BE2C (cell line): Measurements from ENCODE around the gene DNAJB12.
A peak's percentile ranks its signal among the peaks of the same experiment; 100 is the strongest.

Experiments
- DNase-seq: peaks from one replicate; pipeline ENCODE4 v3.0.0-alpha.2; 2020
- H3K27me3 ChIP-seq: fragments of 250-450 bp; sonication (Bioruptor Pico); 2 replicates; pipeline ENCODE4 v1.5.1; 2020; ENCODE audit warnings: mild to moderate bottlenecking
- H3K36me3 ChIP-seq: fragments of 250-450 bp; sonication (Bioruptor Pico); 2 replicates; pipeline ENCODE4 v1.5.1; 2020; ENCODE audit warnings: mild to moderate bottlenecking
- H3K4me1 ChIP-seq: fragments of 250-450 bp; sonication (Bioruptor Pico); 2 replicates; pipeline ENCODE4 v1.5.1; 2020
- H3K4me3 ChIP-seq: 2 replicates; pipeline ENCODE4 v1.5.1; 2011; ENCODE audit warnings: low read depth, low read length
- H3K9me3 ChIP-seq: fragments of 250-450 bp; sonication (Bioruptor Pico); 2 replicates; pipeline ENCODE4 v1.5.1; 2020
- TF ChIP-seq, protein P1 (sequence below): IDR thresholded peaks from 2 replicates; pipeline ENCODE4 v1.5.1; 2012; ENCODE audit warnings: mild to moderate bottlenecking, low read depth, low read length

Gene DNAJB12

GRCh38 chr10:72334825-72335393 is 19.8 kb downstream of the DNAJB12 start:
- Histone ChIP-seq H3K36me3 (peaks cover 19% of the 10 kb centered on the region), H3K9me3 (no peaks in the 10 kb centered on the region), H3K4me1 (peaks cover 57% of the 10 kb centered on the region), H3K4me3 (peak overlapping the region; percentile 28), H3K27me3 (no peaks in the 10 kb centered on the region)
- peak; percentile 58 for DNase-seq
- TF ChIP-seq, protein P1, sequence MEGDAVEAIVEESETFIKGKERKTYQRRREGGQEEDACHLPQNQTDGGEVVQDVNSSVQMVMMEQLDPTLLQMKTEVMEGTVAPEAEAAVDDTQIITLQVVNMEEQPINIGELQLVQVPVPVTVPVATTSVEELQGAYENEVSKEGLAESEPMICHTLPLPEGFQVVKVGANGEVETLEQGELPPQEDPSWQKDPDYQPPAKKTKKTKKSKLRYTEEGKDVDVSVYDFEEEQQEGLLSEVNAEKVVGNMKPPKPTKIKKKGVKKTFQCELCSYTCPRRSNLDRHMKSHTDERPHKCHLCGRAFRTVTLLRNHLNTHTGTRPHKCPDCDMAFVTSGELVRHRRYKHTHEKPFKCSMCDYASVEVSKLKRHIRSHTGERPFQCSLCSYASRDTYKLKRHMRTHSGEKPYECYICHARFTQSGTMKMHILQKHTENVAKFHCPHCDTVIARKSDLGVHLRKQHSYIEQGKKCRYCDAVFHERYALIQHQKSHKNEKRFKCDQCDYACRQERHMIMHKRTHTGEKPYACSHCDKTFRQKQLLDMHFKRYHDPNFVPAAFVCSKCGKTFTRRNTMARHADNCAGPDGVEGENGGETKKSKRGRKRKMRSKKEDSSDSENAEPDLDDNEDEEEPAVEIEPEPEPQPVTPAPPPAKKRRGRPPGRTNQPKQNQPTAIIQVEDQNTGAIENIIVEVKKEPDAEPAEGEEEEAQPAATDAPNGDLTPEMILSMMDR: peak; percentile 16; the same call in 1 of the 2 replicates

DNA sequence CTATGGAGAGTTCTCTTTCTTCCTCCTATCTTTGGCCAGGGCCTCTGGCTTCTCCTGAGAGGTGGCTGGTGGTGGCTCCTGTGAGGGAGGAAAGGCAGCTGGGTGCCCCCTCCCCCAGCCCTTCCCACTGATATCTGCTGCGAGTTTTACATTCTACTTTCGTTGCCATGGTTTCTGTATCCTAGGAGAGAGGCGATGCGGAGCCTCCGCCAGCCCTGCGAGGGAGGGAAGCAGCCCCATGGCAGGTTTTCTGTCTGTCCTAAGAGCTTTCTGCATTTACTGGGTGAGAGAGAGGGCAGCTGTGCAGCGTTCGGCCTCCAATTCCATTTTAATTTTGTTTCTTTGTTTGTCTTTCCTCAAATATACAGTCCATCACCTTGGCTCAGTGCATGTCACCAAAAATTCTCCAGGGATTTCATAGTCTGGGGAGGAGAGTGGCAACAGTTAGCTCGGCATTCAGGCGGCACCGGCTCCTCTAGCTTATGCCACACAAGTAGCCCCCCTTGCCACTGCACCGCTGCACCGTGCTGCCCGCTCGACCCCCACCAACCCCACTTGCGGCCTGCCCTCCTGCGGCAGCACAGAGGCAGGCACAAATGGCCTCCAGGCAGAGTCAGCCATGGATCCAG is 20.4 kb downstream of the DNAJB12 start:
- Histone ChIP-seq H3K4me1 (peaks cover 61% of the 10 kb centered on the region), H3K4me3 (peak overlapping the region; percentile 28), H3K9me3 (no peaks in the 10 kb centered on the region), H3K27me3 (no peaks in the 10 kb centered on the region), H3K36me3 (peaks cover 17% of the 10 kb centered on the region)
- TF ChIP-seq, protein P1: no peak
- peak; percentile 92 for DNase-seq

DNA sequence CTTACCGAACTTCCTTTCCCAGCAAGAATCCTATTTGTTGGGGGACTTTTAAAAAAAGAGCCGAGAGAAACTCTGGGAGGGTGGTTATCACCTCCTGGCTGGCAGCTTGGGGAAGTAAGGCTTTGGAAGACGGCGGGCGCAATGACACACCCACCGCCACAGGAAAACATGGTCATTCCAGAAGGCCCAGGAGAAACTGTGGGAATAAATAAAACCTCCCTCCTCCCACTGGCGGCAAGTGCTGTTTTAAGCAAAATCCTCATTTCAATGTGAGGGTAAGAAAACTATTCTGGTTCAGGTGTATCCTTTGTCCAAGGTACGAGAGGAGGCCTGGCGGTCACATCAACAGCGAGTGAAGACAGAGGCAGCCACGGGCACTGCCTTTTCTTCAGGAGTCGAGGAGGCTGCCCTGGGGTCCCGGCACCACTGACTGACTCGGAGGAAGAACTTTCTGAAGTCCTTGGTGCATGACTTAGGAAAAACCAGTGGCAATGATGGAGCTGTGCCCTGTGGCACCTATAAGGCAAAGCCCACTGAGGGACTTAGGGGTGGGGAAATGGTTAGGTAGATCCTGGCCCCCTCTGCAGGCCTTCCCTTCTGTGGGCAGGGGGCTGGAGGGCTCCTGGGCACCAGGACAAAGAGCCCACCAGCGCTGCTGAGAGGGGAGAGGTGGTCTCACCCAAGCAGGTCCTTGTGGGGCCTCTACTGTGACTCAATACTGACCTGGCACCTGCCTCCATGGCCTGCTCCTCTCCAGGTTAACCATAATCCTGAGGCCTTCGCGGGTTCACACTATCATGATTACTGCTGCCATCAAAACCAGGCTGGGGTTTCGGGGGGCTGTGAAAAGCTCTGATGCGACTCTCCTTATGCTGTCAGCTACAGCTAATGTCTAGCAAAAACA is 21.4 kb downstream of the DNAJB12 start:
- DNase-seq: no peak

DNA sequence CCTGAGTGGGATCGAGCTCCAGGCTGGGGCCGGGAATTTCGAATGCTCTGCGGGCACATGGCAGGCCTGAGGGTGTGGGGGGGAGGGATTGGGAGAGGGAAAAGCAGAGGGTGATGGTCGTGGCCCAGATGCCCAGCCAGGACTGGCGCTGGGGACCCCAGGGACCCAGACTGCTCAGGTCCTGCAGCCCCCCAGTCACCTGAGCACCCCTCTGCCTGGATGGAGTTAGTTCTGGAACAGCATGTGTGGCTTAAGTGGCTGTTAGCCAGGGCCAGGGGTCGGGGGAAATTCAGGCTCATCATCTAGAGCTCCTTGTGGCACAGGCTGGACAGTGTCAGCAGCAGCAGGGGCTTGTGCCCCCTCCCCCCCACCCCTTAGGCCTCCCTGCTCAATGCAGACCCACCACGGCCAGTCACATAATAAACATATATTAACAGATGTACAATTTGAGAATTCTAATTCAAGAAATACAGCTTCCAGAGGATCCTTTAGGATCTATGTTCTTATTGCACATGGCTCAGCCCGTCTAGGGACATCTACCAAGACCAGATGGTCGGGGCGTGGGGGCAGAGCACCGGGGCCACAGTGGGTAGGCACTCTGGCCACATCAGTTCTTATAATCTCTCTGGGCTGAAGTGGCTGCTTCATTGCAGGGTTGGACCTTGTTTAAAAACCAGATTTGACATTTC is 22.2 kb downstream of the DNAJB12 start:
- DNase-seq: no peak
- Histone ChIP-seq H3K27me3 (no peaks in the 10 kb centered on the region), H3K36me3 (peaks cover 12% of the 10 kb centered on the region), H3K4me3 (no peak overlapping the region), H3K9me3 (no peaks in the 10 kb centered on the region), H3K4me1 (peaks cover 77% of the 10 kb centered on the region)
- TF ChIP-seq, protein P1: no peak

More for the DNA sequence above, 21.4 kb downstream of the DNAJB12 start:
- Histone ChIP-seq H3K36me3 (peaks cover 17% of the 10 kb centered on the region), H3K4me1 (peaks cover 71% of the 10 kb centered on the region), H3K9me3 (no peaks in the 10 kb centered on the region), H3K27me3 (no peaks in the 10 kb centered on the region), H3K4me3 (no peak overlapping the region)
- TF ChIP-seq, protein P1: no peak

DNA sequence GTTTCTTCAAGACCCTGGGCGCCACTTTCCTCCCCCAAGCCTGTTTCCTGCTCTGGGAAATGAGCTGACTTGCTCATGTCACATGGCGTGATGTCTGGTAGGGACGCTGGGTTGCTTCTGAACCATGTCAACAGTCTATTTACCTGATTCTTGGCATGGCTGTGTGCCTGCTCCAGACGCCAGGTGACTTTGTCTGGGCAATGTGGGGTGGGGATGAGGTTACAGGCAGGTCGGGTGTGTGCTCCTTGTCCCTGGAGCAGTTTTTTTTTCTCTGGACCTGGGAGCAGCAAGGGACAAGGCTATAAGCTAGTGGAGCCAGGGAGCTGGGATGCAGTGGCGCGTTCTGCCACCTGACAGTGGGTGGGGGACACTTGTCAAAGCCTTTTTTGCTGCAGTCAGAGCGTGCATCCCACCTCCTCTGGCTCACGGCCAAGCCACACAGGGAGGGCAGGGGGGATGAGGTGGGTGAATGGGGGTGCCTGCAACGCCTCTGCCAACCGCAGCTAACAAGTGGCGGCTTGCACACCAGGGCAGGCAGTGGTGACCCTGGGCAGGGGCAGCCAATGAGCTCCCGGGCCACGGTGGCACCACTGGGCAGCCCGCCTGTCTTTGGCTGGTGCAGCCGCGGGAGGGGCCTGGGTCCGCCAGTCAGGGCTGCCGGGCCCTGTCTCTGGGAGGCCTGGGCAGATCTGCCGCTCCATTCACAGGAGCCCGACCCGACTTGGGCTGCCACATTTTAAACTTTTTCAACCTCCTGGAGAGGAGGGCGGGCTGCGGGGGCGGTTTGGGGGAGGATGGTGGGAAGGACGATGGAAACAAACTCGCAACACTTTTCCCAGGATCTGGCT is 22.9 kb downstream of the DNAJB12 start:
- H3K36me3 ChIP-seq: peaks cover 12% of the 10 kb centered on the region
- H3K4me3 ChIP-seq: 0 out of 2 replicates have a peak overlapping the region, but pooled peaks have one; percentile 5
- no peaks in the 10 kb centered on the region for H3K27me3 ChIP-seq
- peak; percentile 98 for DNase-seq
- TF ChIP-seq, protein P1: peak; percentile 29; the same call in 1 of the 2 replicates
- no peaks in the 10 kb centered on the region for H3K9me3 ChIP-seq
- peaks cover 75% of the 10 kb centered on the region for H3K4me1 ChIP-seq
